Measurements from ENCODE around the gene SIPA1L2. TPM values are rescaled to one million over a fixed set of nuclear protein-coding genes. Genes with fewer than 3 reads are reported as not detected.

SIPA1L2 gene
- total and polyA plus RNA-seq, 5 donors, result 32.7 to 117 (median 103) TPM

DNA sequence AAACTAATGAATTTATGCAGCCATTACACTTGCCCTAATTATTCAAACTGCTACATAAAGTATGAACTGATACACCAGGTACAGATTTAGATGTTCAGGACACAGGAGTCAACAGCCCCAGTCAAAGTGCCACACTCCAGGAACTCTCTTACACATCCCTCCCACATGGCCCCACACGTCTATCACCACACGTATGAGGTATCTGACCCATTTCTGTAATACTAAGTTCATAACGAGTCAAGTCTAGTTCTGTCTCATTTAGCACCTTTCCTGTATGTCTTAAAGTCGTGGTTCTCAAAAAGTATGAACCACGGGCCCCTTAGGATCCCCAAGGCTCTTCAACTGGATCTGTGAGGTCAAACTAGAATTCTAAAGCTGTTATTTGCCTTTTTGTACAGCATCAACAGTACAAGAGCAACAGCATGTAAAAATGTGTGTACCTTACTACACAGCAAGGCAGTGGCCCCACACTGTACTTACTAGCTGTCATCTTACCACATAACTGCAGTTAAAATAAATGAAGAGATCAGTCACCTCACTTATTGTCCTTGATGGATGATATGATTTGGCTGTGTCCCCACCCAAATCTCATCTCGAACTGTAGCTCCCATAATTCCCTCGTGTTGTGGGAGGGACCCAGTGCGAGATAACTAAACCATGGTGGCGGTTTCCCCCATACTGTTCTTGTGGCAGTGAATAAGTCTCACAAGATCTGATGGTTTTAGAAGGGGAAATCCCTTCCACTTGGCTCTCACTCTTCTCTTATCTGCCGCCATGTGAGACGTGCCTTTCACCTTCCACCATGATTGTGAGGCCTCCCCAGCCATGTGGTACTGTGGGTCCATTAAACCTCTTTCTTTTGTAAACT is 42.6 kb downstream of the SIPA1L2 start:
- H3K27ac ChIP-seq (ENCODE audit: low read length), result peak overlapping the region; percentile 8
- peaks cover 15% of the 10 kb centered on the region for H3K4me1 ChIP-seq (ENCODE audit: control insufficient read depth, insufficient read depth, low read length)
- intact Hi-C loops (cut with DNase I), result no loop called here
- 74% methylated on average over 11 of the region's 11 CpGs for WGBS
- H3K4me3 ChIP-seq (ENCODE audit: low read length), result no peak overlapping the region
- DNase-seq (no peak), ATAC-seq (no peak)
- no peaks in the 10 kb centered on the region for H3K9me3 ChIP-seq (ENCODE audit: control insufficient read depth, low read length)
- no peaks in the 10 kb centered on the region for H3K27me3 ChIP-seq (ENCODE audit: control insufficient read depth, insufficient read depth)

DNA sequence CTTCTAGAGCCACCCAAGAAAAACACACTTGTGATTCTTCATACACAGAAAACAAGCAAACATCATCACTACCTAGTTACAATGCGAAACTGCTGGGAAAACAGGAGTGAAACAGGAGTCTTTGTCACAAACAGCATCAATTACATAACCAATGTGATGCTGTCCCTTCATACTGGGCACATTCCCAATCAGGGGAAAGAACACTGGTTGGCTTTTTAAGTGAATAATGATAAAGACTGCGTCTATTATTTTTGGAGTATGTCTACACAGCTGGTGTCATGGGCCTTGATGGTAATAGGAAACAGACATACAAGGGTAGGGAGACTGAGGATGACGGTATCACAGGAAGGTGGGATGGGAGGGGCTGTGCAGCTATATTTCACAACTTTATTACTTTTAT is 43.3 kb downstream of the SIPA1L2 start:
- ATAC-seq, result peak in 1 of 2 donors; percentile 27
- WGBS, result 40% methylated on average over 3 of the region's 3 CpGs
- peaks cover 15% of the 10 kb centered on the region for H3K4me1 ChIP-seq (ENCODE audit: control insufficient read depth, insufficient read depth, low read length)
- H3K9me3 ChIP-seq (ENCODE audit: control insufficient read depth, low read length), result no peaks in the 10 kb centered on the region
- no peak for DNase-seq
- H3K4me3 ChIP-seq (ENCODE audit: low read length), result no peak overlapping the region
- no peaks in the 10 kb centered on the region for H3K27me3 ChIP-seq (ENCODE audit: control insufficient read depth, insufficient read depth)
- peak overlapping the region; percentile 79 for H3K27ac ChIP-seq (ENCODE audit: low read length)
- intact Hi-C loops (cut with DNase I), result no loop called here

- intact Hi-C loops (cut with DNase I), result no loop called here
- H3K27ac ChIP-seq (ENCODE audit: low read length), result no peak overlapping the region
Observed at GRCh38 chr1:232585486-232585885, 44.4 kb downstream of the SIPA1L2 start.

DNA sequence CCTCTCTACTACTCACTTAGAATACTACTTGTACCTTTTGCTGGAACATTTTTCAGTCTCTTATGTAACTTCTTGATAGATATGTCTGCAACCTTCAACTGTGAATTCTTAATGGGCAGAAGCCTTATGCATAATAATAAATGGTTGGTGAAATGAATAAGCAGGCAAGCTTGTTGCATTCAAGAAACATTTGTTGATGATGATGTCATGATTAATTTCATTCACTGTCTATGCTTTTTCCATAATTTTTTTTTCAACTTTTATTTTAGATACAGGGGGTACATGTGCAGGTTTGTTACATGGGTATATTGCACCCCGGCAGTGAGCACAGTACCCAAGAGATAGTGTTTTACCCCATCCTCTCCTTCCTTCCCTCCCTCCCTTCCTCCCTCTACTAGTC is 48.0 kb downstream of the SIPA1L2 start:
- ATAC-seq (no peak), DNase-seq (no peak)
- 96% methylated on average over 1 of the region's 1 CpG for WGBS
- H3K27ac ChIP-seq (ENCODE audit: low read length), result no peak overlapping the region
- no peak overlapping the region for H3K4me3 ChIP-seq (ENCODE audit: low read length)
- H3K9me3 ChIP-seq (ENCODE audit: control insufficient read depth, low read length), result no peaks in the 10 kb centered on the region
- no peaks in the 10 kb centered on the region for H3K27me3 ChIP-seq (ENCODE audit: control insufficient read depth, insufficient read depth)
- peaks cover 11% of the 10 kb centered on the region for H3K4me1 ChIP-seq (ENCODE audit: control insufficient read depth, insufficient read depth, low read length)
- intact Hi-C loops (cut with DNase I), result no loop called here

More at GRCh38 chr1:232585486-232585885, 44.4 kb downstream of the SIPA1L2 start:
- Histone ChIP-seq H3K4me3 (ENCODE audit: low read length) (no peak overlapping the region), H3K27me3 (ENCODE audit: control insufficient read depth, insufficient read depth) (no peaks in the 10 kb centered on the region), H3K9me3 (ENCODE audit: control insufficient read depth, low read length) (no peaks in the 10 kb centered on the region), H3K4me1 (ENCODE audit: control insufficient read depth, insufficient read depth, low read length) (peaks cover 9% of the 10 kb centered on the region)
- DNase-seq (no peak), ATAC-seq (no peak)

Other genes with a start within 250 kb of the SIPA1L2 start
- 1 to 10 TPM; 2.6 to 4.3 (median 4.0) TPM for gene MAP10, start 175.3 kb upstream of the SIPA1L2 start, total RNA-seq
- gene MAP10, start 175.3 kb upstream of the SIPA1L2 start, polyA plus RNA-seq, result 1.5 TPM

All from right cardiac atrium (tissue), 5 donors.